Naive B cell (primary cell): ENCODE data around the gene CYP27A1. TPM values are rescaled to one million over a fixed set of nuclear protein-coding genes. Genes with fewer than 3 reads are reported as not detected.

Experiments used
- ATAC-seq, 2 donors: fragments of 150-1000 bp; cut with Tn5 transposase; 2 replicates each; pipeline ENCODE4 v1.10.0; 2021; ENCODE audit warnings: low read depth in 2 of 2, mild to moderate bottlenecking in 2 of 2, moderate library complexity in 2 of 2
- DNase-seq: peaks from one replicate; pipeline ENCODE4 v3.0.0; 2022
- H3K27ac Mint-ChIP-seq, 6 donors: one replicate each; pipeline ENCODE4 v1.8.0; 2020 to 2022; ENCODE audit warnings: mild to moderate bottlenecking in 6 of 6, mixed read lengths in 6 of 6, moderate library complexity in 5 of 6, inconsistent platforms in 2 of 6
- H3K27me3 Mint-ChIP-seq, 3 donors: one replicate each; pipeline ENCODE4 v1.8.0; 2021 to 2022; ENCODE audit warnings: mixed read lengths in 3 of 3, mild to moderate bottlenecking in 1 of 3
- H3K36me3 Mint-ChIP-seq, 2 donors: one replicate each; pipeline ENCODE4 v1.8.0; 2020 to 2022; ENCODE audit warnings: mixed read lengths in 2 of 2, inconsistent platforms in 1 of 2, mild to moderate bottlenecking in 1 of 2
- H3K4me1 Mint-ChIP-seq, 3 donors: one replicate each; pipeline ENCODE4 v1.8.0; 2020 to 2022; ENCODE audit warnings: mixed read lengths in 3 of 3, inconsistent platforms in 1 of 3, mild to moderate bottlenecking in 1 of 3, moderate library complexity in 1 of 3
- H3K4me3 Mint-ChIP-seq, 8 donors: one replicate each; pipeline ENCODE4 v1.8.0; 2020 to 2022; ENCODE audit warnings: mild to moderate bottlenecking in 8 of 8, mixed read lengths in 8 of 8, moderate library complexity in 8 of 8, inconsistent platforms in 2 of 8
- H3K9me3 Mint-ChIP-seq, 7 donors: one replicate each; pipeline ENCODE4 v1.8.0; 2020 to 2022; ENCODE audit warnings: mixed read lengths in 7 of 7, mild to moderate bottlenecking in 5 of 7, inconsistent platforms in 2 of 7, moderate library complexity in 1 of 7
- polyA plus RNA-seq, 6 donors: library from polyadenylated mRNA; unstranded; fragments of 300-500 nt; fragmentation: Illumina TruSeq; gene quantifications; one replicate each; pipeline ENCODE4 v1.2.3, GENCODE V29; 2021; ENCODE audit warnings: low read depth in 6 of 6

The CYP27A1 gene
- polyA plus RNA-seq: under 1 TPM in 5 of 6 donors, not detected in 1; 0.17 to 0.68 (median 0.28) TPM

GRCh38 chr2:218781691-218782527 is at the start of gene CYP27A1:
TSS of gene CYP27A1 (plus strand) at chr2:218782147. CDS start at chr2:218782183, 36 bp downstream.
- Mint-ChIP-seq H3K4me1 (peaks cover 0 to 5% (median 4%) of the 10 kb centered on the region in 3 donors), H3K9me3 (peaks cover 4 to 18% (median 14%) of the 10 kb centered on the region in 7 donors), H3K36me3 (peaks cover 9 to 19% of the 10 kb centered on the region in 2 donors), H3K4me3 (peak within 1 kb of the TSS in 2 of 8 donors; percentile 16 to 60), H3K27me3 (peaks cover 53 to 61% (median 59%) of the 10 kb centered on the region in 3 donors), H3K27ac (no peak within 1 kb of the TSS)
- DNase-seq: no peak
- no peak for ATAC-seq

- Mint-ChIP-seq H3K27ac (peak overlapping the region in 1 of 6 donors; percentile 51), H3K4me1 (peaks cover 17 to 20% (median 17%) of the 10 kb centered on the region in 3 donors), H3K27me3 (no peaks in the 10 kb centered on the region), H3K36me3 (peaks cover 14 to 21% of the 10 kb centered on the region in 2 donors), H3K9me3 (peaks cover 0 to 2% (median under 1%) of the 10 kb centered on the region in 7 donors), H3K4me3 (no peak overlapping the region)
- DNase-seq (no peak), ATAC-seq (no peak)
Observed at GRCh38 chr2:218732761-218733158, 49.2 kb upstream of the CYP27A1 start.

GRCh38 chr2:218733171-218734021 is 48.6 kb upstream of the CYP27A1 start:
- Mint-ChIP-seq H3K4me3 (peak overlapping the region in 2 of 8 donors; percentile 41 to 67), H3K9me3 (no peaks in the 10 kb centered on the region), H3K27me3 (no peaks in the 10 kb centered on the region), H3K27ac (peak overlapping the region in 3 of 6 donors; percentile 17 to 82 (median 27)), H3K36me3 (peaks cover 16 to 25% of the 10 kb centered on the region in 2 donors), H3K4me1 (peaks cover 16 to 20% (median 17%) of the 10 kb centered on the region in 3 donors)
- ATAC-seq: peak; percentile 47 to 55
- no peak for DNase-seq

DNA sequence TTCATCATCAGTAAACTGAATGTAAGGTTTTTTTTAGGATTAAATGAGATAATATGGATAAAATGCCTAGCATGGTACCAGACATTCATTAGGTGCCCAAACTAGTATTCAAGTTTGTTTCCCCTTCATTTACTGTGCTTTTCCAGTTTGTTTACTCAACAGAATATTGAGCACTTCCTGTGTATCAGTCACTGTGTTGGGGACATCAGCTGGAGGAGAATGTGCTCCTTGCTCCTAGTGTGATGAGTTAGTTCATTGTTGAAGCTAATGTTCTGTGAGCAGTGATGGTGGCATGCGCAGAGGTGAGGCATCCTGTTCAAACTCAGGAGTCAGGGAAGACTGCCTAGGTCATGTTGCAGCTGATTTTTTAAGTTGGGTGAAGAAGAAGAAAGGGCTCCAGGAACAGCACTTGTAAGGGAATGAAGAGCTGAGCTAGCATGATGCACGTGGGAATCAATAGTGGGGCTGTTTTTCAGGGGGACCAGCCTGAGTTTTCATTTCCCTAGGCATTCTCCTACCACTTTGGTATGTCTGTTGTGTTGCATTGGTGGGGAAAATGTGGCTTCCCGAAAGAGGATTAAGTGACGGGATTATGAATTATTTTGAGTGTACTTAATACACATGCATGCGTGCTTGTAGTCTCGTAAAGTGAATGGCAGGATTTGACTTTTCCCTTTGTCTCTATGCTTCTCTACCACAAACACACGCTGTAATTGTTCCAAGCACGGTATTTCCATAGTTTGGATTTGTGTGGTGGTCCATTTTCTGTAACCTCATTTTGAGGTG is 47.6 kb upstream of the CYP27A1 start:
- Mint-ChIP-seq H3K36me3 (peaks cover 20 to 29% of the 10 kb centered on the region in 2 donors), H3K4me3 (no peak overlapping the region), H3K27ac (peak overlapping the region in 4 of 6 donors; percentile 2 to 82 (median 42)), H3K4me1 (peaks cover 16 to 20% (median 17%) of the 10 kb centered on the region in 3 donors), H3K9me3 (no peaks in the 10 kb centered on the region), H3K27me3 (no peaks in the 10 kb centered on the region)
- no peak for DNase-seq
- ATAC-seq: no peak

DNA sequence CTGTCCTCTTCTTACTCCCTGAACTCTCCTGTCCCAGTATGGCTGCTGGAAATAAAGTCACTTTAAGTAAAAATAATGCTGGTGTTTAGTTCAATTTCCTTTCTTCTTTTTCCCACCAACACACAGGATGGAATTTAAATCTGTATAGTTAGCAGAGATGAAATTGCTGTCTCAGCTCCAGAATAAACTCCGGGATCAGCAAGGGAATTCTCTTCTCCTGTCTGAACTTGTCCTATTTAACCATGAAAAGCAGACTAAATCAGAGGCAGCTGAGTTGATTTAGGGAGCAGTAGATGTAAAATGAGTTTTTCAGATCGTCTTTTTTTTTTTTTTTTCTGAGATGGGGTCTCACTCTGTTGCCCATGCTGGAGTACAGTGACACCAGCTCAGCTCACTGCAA is 45.4 kb upstream of the CYP27A1 start:
- H3K27ac Mint-ChIP-seq: no peak overlapping the region
- no peaks in the 10 kb centered on the region for H3K9me3 Mint-ChIP-seq
- H3K4me3 Mint-ChIP-seq: no peak overlapping the region
- H3K27me3 Mint-ChIP-seq: no peaks in the 10 kb centered on the region
- peaks cover 16 to 20% (median 17%) of the 10 kb centered on the region in 3 donors for H3K4me1 Mint-ChIP-seq
- ATAC-seq (no peak), DNase-seq (no peak)
- peaks cover 27 to 42% of the 10 kb centered on the region in 2 donors for H3K36me3 Mint-ChIP-seq

- DNase-seq: no peak
- Mint-ChIP-seq H3K4me3 (no peak overlapping the region), H3K9me3 (no peaks in the 10 kb centered on the region), H3K27ac (no peak overlapping the region), H3K4me1 (no peaks in the 10 kb centered on the region), H3K27me3 (no peaks in the 10 kb centered on the region), H3K36me3 (peaks cover 39 to 48% of the 10 kb centered on the region in 2 donors)
- no peak for ATAC-seq
Observed at GRCh38 chr2:218743068-218743467, 38.9 kb upstream of the CYP27A1 start.

DNA sequence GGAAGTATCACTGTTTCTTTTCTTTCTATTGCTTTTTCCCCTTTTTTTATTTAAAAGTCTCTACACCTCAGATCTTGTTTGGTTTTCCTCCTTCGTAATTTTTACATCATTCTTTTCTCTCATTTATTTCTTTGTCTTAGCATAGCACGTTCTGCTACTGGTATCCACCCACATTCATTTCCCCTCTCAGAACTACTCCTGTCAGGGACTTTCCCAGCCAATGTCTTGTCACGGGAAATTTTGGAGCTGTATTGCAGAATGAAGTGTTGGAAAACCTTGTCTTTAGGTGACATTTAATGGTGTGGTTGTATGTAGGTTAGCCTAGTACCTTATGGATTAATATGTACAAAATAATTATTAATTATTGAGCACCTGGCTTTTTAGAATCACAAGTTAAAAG is 37.3 kb upstream of the CYP27A1 start:
- DNase-seq (no peak), ATAC-seq (no peak)
- Mint-ChIP-seq H3K27ac (no peak overlapping the region), H3K9me3 (no peaks in the 10 kb centered on the region), H3K4me3 (no peak overlapping the region), H3K4me1 (no peaks in the 10 kb centered on the region), H3K27me3 (no peaks in the 10 kb centered on the region), H3K36me3 (peaks cover 30 to 43% of the 10 kb centered on the region in 2 donors)

DNA sequence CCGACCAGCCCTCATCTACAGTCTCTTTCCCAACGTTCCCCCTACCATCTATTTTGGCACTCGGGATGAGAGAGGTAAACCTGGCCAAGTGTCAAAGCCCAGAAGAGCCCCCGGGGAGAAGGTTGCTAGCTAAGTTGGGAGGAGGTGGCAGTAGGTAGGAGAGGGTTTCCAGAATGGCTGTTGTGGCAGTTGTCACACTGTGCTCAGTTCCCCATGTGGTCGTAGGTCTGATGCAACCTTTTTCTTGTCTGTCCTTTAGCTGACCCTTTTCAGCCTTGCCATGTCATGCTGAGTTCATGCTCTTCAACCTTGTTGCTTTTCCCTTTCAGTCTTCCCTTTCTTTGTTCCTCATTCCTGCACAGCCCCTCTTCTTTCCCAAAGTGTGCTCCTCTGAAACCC is 36.8 kb upstream of the CYP27A1 start:
- no peak overlapping the region for H3K4me3 Mint-ChIP-seq
- no peaks in the 10 kb centered on the region for H3K4me1 Mint-ChIP-seq
- no peaks in the 10 kb centered on the region for H3K9me3 Mint-ChIP-seq
- no peaks in the 10 kb centered on the region for H3K27me3 Mint-ChIP-seq
- ATAC-seq: no peak
- H3K27ac Mint-ChIP-seq: peak overlapping the region in 1 of 6 donors; percentile 13
- DNase-seq: no peak
- peaks cover 25 to 42% of the 10 kb centered on the region in 2 donors for H3K36me3 Mint-ChIP-seq

- no peak for DNase-seq
- Mint-ChIP-seq H3K36me3 (peaks cover 25 to 48% of the 10 kb centered on the region in 2 donors), H3K27me3 (no peaks in the 10 kb centered on the region), H3K9me3 (no peaks in the 10 kb centered on the region), H3K4me3 (no peak overlapping the region), H3K27ac (peak overlapping the region in 2 of 6 donors; percentile 16 to 41), H3K4me1 (no peaks in the 10 kb centered on the region)
- no peak for ATAC-seq
Observed at GRCh38 chr2:218745559-218746469, 36.1 kb upstream of the CYP27A1 start.

- Mint-ChIP-seq H3K4me1 (no peaks in the 10 kb centered on the region), H3K27me3 (no peaks in the 10 kb centered on the region), H3K4me3 (no peak overlapping the region), H3K9me3 (no peaks in the 10 kb centered on the region), H3K27ac (peak overlapping the region in 1 of 6 donors; percentile 9), H3K36me3 (peaks cover 26 to 50% of the 10 kb centered on the region in 2 donors)
- DNase-seq (no peak), ATAC-seq (no peak)
Observed at GRCh38 chr2:218746470-218746795, 35.5 kb upstream of the CYP27A1 start.

GRCh38 chr2:218746960-218747359 is 35.0 kb upstream of the CYP27A1 start:
- H3K4me1 Mint-ChIP-seq: no peaks in the 10 kb centered on the region
- peaks cover 26 to 50% of the 10 kb centered on the region in 2 donors for H3K36me3 Mint-ChIP-seq
- H3K9me3 Mint-ChIP-seq: no peaks in the 10 kb centered on the region
- no peaks in the 10 kb centered on the region for H3K27me3 Mint-ChIP-seq
- no peak overlapping the region for H3K27ac Mint-ChIP-seq
- DNase-seq (no peak), ATAC-seq (no peak)
- no peak overlapping the region for H3K4me3 Mint-ChIP-seq

DNA sequence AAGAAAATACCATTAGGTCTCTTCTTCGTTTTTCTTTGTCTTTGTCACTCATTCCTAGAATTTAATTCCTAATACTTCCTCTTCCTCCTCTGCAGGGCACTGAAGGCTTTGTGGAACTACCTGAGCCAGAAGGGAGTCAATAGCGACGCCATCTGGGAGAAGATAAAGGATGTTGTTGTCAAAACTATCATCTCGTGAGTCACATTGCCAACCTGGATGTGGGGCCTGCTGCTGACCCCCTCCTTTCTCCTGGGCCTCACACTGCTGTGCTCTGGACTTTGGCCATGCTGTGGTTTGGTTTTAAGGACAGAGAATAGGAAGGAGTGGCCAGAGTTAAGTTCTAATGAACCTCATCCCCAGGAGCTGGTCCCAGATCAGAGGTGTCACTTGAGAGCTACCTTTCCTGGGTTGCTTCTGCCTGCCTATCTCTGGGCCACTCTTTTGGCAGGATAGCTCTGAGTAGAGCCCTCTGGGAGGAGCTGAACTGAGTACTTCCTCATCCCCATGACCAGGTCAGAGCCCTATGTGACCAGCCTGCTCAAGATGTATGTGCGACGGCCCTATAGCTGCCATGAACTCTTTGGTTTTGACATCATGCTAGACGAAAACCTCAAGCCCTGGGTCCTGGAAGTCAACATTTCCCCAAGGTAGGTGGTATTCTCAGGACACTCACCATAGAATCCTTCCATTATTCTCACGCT is 33.1 kb upstream of the CYP27A1 start:
- ATAC-seq (no peak), DNase-seq (no peak)
- no peaks in the 10 kb centered on the region for H3K9me3 Mint-ChIP-seq
- H3K27ac Mint-ChIP-seq: peak overlapping the region in 2 of 6 donors; percentile 9 to 92
- H3K36me3 Mint-ChIP-seq: peaks cover 35 to 61% of the 10 kb centered on the region in 2 donors
- H3K4me1 Mint-ChIP-seq: no peaks in the 10 kb centered on the region
- H3K27me3 Mint-ChIP-seq: no peaks in the 10 kb centered on the region
- no peak overlapping the region for H3K4me3 Mint-ChIP-seq
